Vagina (tissue), 2 donors: ENCODE data around the gene UNC93B1.

Source experiments
- POLR2A ChIP-seq, 2 donors: fragments of 450-650 bp; IDR thresholded peaks; one replicate each; pipeline ENCODE4 v1.6.1; 2017; ENCODE audit warnings: antibody characterized with exemption in 2 of 2, mild to moderate bottlenecking in 2 of 2, moderate library complexity in 2 of 2
- TF ChIP-seq, protein P1 (sequence below), 3 experiments: fragments of 450-650 bp in 2 of 3; fragments of 200-600 bp in 1 of 3; sonication (generic) in 1 of 3; IDR thresholded peaks; one replicate each; pipeline ENCODE4 v1.5.1; 2017 to 2019; ENCODE audit warnings: antibody characterized with exemption in 3 of 3, mild to moderate bottlenecking in 2 of 3, moderate library complexity in 2 of 3

DNA sequence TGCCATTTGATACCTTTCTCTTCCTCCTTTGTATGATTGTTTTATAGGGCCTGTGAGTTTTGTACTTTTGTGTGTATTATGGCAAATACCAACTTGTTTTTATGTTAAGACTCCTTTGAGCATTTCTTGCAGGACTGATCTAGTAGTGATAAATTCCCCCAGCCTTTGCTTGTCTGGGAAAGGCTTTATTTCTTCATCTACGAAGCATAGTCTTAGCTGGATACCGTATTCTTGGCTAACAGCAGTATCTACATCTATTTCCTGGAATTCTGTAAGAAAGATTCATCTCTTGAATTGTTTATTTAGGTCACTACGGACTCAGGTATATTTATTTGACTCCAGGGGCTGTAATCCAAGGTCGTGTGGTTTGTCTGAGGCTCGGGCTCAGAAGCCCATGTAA, 20.6 kb upstream of the UNC93B1 start:
- TF ChIP-seq, protein P1, sequence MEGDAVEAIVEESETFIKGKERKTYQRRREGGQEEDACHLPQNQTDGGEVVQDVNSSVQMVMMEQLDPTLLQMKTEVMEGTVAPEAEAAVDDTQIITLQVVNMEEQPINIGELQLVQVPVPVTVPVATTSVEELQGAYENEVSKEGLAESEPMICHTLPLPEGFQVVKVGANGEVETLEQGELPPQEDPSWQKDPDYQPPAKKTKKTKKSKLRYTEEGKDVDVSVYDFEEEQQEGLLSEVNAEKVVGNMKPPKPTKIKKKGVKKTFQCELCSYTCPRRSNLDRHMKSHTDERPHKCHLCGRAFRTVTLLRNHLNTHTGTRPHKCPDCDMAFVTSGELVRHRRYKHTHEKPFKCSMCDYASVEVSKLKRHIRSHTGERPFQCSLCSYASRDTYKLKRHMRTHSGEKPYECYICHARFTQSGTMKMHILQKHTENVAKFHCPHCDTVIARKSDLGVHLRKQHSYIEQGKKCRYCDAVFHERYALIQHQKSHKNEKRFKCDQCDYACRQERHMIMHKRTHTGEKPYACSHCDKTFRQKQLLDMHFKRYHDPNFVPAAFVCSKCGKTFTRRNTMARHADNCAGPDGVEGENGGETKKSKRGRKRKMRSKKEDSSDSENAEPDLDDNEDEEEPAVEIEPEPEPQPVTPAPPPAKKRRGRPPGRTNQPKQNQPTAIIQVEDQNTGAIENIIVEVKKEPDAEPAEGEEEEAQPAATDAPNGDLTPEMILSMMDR (IDR thresholded peaks at IDR 0.05), result no peak
- no peak for TF ChIP-seq POLR2A (IDR thresholded peaks at IDR 0.05)
